Neural crest cell (in vitro differentiated cells): ENCODE measurements around the gene MROH2A. TPM values are rescaled to one million over a fixed set of nuclear protein-coding genes. Genes with fewer than 3 reads are reported as not detected.

ENCODE experiments used
- DNase-seq: peaks from one replicate; pipeline ENCODE4 v3.0.0; 2021; ENCODE audit warnings: low read depth, mixed read lengths, low spot score
- H3K27ac Mint-ChIP-seq: one replicate; pipeline ENCODE4 v1.8.0; 2021; ENCODE audit warnings: mild to moderate bottlenecking, mixed read lengths; ENCODE audit not compliant: unreplicated experiment
- H3K27me3 Mint-ChIP-seq: 2 replicates; pipeline ENCODE4 v1.8.0; 2021; ENCODE audit warnings: low read depth, mild to moderate bottlenecking, mixed read lengths
- H3K36me3 Mint-ChIP-seq: 2 replicates; pipeline ENCODE4 v1.8.0; 2021; ENCODE audit warnings: low read depth, mild to moderate bottlenecking, mixed read lengths
- H3K4me1 Mint-ChIP-seq: 2 replicates; pipeline ENCODE4 v1.8.0; 2021; ENCODE audit warnings: mixed read lengths
- H3K4me3 Mint-ChIP-seq: one replicate; pipeline ENCODE4 v1.8.0; 2021; ENCODE audit warnings: mild to moderate bottlenecking, mixed read lengths
- H3K9me3 Mint-ChIP-seq: 2 replicates; pipeline ENCODE4 v1.8.0; 2021; ENCODE audit warnings: mixed read lengths
- CTCF ChIP-seq: fragments of 200-600 bp; sonication (generic); conservative IDR thresholded peaks from 2 replicates; pipeline ENCODE4 v1.5.0; 2021; ENCODE audit warnings: antibody characterized with exemption, mild to moderate bottlenecking
- total RNA-seq: library from RNA; stranded (reverse); gene quantifications from 2 replicates; pipeline ENCODE4 v1.2.1, GENCODE V29; 2021

The MROH2A gene
- total RNA-seq, 1 donor from 2014 or later: not detected

GRCh38 chr2:233819884-233820773 is 42.0 kb downstream of the MROH2A start:
- TF ChIP-seq CTCF: no peak
- DNase-seq: no peak
- peaks cover 12% of the 10 kb centered on the region for H3K4me1 Mint-ChIP-seq
- no peaks in the 10 kb centered on the region for H3K27me3 Mint-ChIP-seq
- H3K4me3 Mint-ChIP-seq: no peak overlapping the region
- H3K36me3 Mint-ChIP-seq: no peaks in the 10 kb centered on the region
- no peaks in the 10 kb centered on the region for H3K9me3 Mint-ChIP-seq
- peak overlapping the region; percentile 57 for H3K27ac Mint-ChIP-seq

- Mint-ChIP-seq H3K4me3 (no peak overlapping the region), H3K9me3 (no peaks in the 10 kb centered on the region), H3K27ac (no peak overlapping the region), H3K27me3 (no peaks in the 10 kb centered on the region), H3K36me3 (no peaks in the 10 kb centered on the region), H3K4me1 (peaks cover 12% of the 10 kb centered on the region)
- no peak for DNase-seq
- TF ChIP-seq CTCF: no peak
These were observed 42.6 kb downstream of the MROH2A start for GRCh38 chr2:233820774-233821105.

- H3K4me3 Mint-ChIP-seq: no peak overlapping the region
- TF ChIP-seq CTCF: no peak
- H3K36me3 Mint-ChIP-seq: no peaks in the 10 kb centered on the region
- DNase-seq: no peak
- no peaks in the 10 kb centered on the region for H3K9me3 Mint-ChIP-seq
- H3K4me1 Mint-ChIP-seq: peaks cover 9% of the 10 kb centered on the region
- H3K27ac Mint-ChIP-seq: no peak overlapping the region
- H3K27me3 Mint-ChIP-seq: no peaks in the 10 kb centered on the region
These were observed 43.1 kb downstream of the MROH2A start for GRCh38 chr2:233821196-233821595.

- TF ChIP-seq CTCF: no peak
- no peaks in the 10 kb centered on the region for H3K36me3 Mint-ChIP-seq
- no peaks in the 10 kb centered on the region for H3K9me3 Mint-ChIP-seq
- no peak overlapping the region for H3K27ac Mint-ChIP-seq
- no peaks in the 10 kb centered on the region for H3K27me3 Mint-ChIP-seq
- peaks cover 4% of the 10 kb centered on the region for H3K4me1 Mint-ChIP-seq
- DNase-seq: no peak
- H3K4me3 Mint-ChIP-seq: no peak overlapping the region
These were observed 43.6 kb downstream of the MROH2A start for GRCh38 chr2:233821709-233822100.

- no peak for DNase-seq
- Mint-ChIP-seq H3K36me3 (no peaks in the 10 kb centered on the region), H3K9me3 (no peaks in the 10 kb centered on the region), H3K4me3 (no peak overlapping the region), H3K27me3 (no peaks in the 10 kb centered on the region), H3K4me1 (peaks cover 1% of the 10 kb centered on the region), H3K27ac (no peak overlapping the region)
- no peak for TF ChIP-seq CTCF
These were observed 44.1 kb downstream of the MROH2A start for GRCh38 chr2:233822101-233822771.
